Astrocyte of the spinal cord (primary cell): ENCODE results near the gene RPS3.
"Not testable (repeated sequence)": the region's sequence is repeated elsewhere in the genome, so short reads cannot be mapped to it uniquely, and the experiment has no call there.

Experiments
- DNase-seq: peaks from one replicate; pipeline ENCODE4 v3.0.0; 2011; ENCODE audit warnings: low read depth, low spot score
- H3K4me3 ChIP-seq: 2 replicates; pipeline ENCODE4 v1.5.1; 2011; ENCODE audit warnings: low read depth, mild to moderate bottlenecking, low read length, moderate library complexity
- in situ Hi-C: cut with HindIII; loops from 2 replicates; pipeline ENCODE4 v1.10.0; 2017; ENCODE audit warnings: low sequenced_read_pairs
- TF ChIP-seq, protein P1 (sequence below): IDR thresholded peaks from 2 replicates; pipeline ENCODE4 v1.5.1; 2012; ENCODE audit warnings: low read depth, mild to moderate bottlenecking, low read length, inconsistent platforms

Gene RPS3

DNA sequence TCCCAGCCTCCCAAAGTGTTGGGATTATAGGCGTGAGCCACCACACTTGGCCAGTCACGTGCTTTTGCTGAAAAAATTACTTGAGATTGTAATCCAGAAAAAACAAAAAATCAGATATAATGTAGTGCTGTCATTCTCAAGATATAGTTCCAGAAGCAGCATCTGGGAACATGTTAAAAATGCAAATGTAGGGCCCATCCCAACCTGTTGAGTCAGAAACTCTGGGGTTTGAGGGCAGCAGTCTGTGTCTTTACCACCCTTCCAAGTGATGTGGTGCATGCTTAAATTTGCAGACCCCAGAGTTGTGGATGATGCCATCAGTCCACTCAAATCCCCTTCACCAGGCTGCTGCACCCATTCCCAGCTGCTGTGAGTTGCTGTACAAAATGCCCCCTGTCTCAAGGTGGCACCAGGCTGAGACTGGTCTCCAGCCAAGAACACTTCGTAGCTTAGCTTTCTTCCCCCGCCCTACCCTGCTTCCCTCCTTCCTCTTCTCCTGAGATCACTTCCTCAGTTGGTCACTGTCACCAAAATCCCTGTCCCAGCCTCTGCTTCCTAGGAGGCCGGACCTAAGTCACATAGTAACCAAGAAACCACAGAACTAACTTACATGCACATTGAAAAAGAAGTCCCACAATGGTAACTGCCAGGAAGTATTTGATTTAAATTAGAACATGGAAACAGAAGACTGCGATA lies 29.6 kb upstream of the RPS3 start:
- no peak for DNase-seq
- in situ Hi-C loops: no loop called here
- no peak overlapping the region for H3K4me3 ChIP-seq
- TF ChIP-seq, protein P1, sequence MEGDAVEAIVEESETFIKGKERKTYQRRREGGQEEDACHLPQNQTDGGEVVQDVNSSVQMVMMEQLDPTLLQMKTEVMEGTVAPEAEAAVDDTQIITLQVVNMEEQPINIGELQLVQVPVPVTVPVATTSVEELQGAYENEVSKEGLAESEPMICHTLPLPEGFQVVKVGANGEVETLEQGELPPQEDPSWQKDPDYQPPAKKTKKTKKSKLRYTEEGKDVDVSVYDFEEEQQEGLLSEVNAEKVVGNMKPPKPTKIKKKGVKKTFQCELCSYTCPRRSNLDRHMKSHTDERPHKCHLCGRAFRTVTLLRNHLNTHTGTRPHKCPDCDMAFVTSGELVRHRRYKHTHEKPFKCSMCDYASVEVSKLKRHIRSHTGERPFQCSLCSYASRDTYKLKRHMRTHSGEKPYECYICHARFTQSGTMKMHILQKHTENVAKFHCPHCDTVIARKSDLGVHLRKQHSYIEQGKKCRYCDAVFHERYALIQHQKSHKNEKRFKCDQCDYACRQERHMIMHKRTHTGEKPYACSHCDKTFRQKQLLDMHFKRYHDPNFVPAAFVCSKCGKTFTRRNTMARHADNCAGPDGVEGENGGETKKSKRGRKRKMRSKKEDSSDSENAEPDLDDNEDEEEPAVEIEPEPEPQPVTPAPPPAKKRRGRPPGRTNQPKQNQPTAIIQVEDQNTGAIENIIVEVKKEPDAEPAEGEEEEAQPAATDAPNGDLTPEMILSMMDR: no peak

DNA sequence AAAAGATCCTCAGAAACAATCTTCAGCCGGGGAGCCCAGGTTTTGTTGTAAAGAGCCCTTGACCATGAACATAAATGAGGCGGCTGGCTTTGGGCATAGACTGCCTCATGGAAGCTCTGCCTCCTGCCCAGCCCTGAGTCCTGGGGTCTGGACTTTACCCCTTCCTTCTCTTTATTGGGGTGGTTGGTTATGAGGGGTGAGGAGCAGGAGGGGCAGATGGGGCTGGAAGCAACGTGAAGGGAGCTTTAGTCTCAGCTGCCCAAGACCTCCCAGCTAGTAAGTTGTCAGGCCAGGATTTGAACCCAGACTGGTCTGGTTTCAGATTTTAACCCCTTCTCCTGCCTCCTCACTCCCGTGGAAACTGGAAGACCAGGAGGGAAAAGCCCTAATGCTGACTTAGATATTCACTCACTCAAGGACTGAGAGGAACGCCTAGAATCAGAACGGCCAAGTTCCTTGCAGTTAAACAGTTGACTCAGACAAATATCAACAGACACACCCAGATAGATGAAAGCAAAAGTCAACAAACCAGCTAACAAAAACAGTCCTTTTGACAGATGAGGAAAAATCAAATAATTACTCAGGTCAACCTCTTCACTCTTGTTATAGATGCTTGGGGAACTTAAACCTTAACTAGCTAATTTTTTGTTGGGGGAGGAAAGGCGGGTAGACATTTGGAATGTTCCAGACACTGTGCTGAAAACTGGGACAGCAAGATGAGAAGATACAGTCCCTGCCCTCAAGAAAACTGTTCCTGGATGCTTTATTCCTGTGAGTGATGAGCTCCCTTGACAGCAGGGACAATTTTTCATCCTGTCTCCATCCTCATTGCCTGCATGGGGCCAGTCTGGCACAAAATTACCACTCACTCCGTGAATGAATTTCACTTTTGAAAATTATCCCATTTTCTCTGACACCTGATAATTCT lies 27.1 kb upstream of the RPS3 start:
- DNase-seq: no peak
- in situ Hi-C loops: no loop called here
- TF ChIP-seq, protein P1: no peak
- H3K4me3 ChIP-seq: no peak overlapping the region

DNA sequence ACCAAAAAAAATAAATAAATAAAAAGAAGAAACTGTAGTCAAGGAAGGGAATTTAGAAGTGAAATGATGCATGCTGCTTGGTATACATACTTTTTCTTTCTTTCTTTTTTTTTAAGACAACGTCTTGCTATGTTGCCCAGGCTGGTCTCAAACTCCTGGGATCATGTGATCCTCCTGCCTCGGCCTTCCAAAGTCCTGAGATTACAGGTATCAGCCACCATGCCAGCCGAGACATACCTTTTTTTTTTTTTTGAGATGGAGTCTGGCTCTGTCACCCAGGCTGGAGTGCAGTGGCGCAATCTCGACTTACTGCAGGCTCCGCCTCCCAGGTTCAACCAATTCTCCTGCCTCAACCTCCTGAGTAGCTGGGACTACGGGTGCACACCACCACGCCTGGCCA lies 26.1 kb upstream of the RPS3 start:
- TF ChIP-seq, protein P1: no peak
- no peak overlapping the region for H3K4me3 ChIP-seq
- in situ Hi-C loops: no loop called here
- DNase-seq: no peak

DNA sequence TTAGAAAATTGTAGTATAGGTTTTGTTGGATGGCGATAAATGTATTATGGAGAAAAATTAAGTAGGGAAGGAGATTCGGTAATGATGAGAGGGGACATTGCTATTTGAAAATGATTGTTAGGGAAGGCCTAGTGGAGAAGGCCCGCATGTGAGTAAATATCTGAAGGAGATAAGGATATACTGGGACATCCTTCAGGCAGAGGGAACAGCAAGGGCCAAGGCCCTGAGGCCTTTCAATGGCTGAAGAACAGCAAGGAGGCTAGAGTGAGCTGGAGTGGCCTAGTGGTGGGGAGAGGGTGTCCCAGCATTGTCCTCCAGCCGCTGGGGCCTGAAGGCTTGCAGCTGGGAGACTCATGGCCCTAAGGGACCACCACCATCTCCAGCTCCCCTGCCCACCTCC lies 24.7 kb upstream of the RPS3 start:
- TF ChIP-seq, protein P1: no peak
- in situ Hi-C loops: no loop called here
- H3K4me3 ChIP-seq: no peak overlapping the region
- DNase-seq: no peak

DNA sequence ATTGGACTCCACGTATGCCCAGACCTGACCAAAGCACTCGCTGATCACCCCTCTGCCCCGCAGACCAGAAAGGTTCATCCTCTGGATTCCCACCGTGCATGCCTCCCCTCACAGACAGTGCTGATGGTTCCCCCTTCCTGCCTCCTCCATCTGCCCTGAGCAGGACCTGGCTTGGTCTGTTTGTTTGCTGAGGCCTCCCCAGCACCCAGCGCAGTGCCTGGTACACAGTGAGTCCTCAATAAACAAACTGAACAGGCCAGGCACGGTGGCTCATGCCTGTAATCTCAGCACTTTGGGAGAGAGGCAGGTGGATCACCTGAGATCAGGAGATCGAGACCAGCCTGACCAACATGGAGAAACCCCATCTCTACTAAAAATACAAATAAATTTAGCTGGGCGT lies 23.7 kb upstream of the RPS3 start:
- in situ Hi-C loops: no loop called here
- DNase-seq: no peak
- TF ChIP-seq, protein P1: no peak
- H3K4me3 ChIP-seq: no peak overlapping the region

DNA sequence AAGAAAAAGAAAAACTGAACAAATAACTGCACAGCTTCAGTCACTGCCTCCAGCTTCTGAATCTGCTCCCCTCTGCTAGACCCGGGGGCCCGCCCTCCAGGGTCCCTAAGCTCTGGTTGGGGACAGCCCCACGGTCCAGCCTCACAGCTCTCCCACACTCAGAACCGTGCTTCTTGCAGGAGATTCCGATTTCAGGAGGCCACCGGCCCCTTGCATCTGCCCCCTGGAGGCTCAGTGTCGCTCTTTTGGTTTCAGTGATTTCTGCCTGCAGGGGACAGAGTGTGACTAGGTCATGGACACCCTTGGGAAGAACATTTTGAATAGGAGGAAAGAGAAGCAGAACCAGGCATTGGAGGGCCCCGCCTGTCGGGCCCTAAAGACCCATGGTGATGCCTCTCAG lies 23.1 kb upstream of the RPS3 start:
- in situ Hi-C loops: no loop called here
- TF ChIP-seq, protein P1: no peak
- DNase-seq: no peak
- H3K4me3 ChIP-seq: no peak overlapping the region

DNA sequence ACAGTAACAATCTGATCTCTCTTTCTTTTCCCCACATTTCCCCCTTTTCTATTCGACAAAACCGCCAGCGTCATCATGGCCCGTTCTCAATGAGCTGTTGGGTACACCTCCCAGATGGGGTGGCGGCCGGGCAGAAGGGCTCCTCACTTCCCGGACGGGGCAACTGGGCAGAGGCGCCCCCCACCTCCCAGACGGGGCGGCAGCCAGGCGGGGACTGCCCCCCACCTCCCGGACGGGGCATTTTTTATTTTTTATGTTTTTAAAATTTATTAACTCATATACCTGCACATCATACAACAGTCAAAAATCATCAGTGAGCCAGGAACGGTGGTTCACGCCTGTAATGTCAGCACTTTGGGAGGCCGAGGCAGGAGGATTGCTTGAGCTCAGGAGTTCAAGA lies 20.5 kb upstream of the RPS3 start:
- DNase-seq, in situ Hi-C loops, H3K4me3 ChIP-seq: not testable (repeated sequence)
